ENCODE data around the gene RBM12. TPM values are rescaled to one million over a fixed set of nuclear protein-coding genes. Genes with fewer than 3 reads are reported as not detected.

The RBM12 gene
- total and polyA plus RNA-seq, 2 of the 8 experiments (the other 6 are each of a cell fraction or from before 2014, with no cell fraction given): 187 to 214 TPM

GRCh38 chr20:35600176-35600992 is 64.3 kb downstream of the RBM12 start:
- Histone ChIP-seq H4K20me1 (replicated peaks in 1 of 2; ENCODE audit: control insufficient read depth in 1 of 2, insufficient read depth in 2 of 2, low read length in 2 of 2) (peaks cover 0 to 2% of the 10 kb centered on the region in 2 experiments), H3K27me3 (replicated peaks in 1 of 4; ENCODE audit: control insufficient read depth in 3 of 4, extremely low read depth in 1 of 4, insufficient read depth in 3 of 4, low read length in 3 of 4) (peaks cover 6 to 46% (median 34%) of the 10 kb centered on the region in 4 experiments), H3K9ac (replicated peaks in 1 of 4; ENCODE audit: extremely low read depth in 1 of 4, low read depth in 3 of 4, low read length in 3 of 4) (no peak overlapping the region; a peak in 1 of 7 replicates), H2BK15ac (ENCODE audit: low read length) (peak overlapping the region; percentile 72), H3K4me1 (replicated peaks in 1 of 4; ENCODE audit: control insufficient read depth in 3 of 4, insufficient read depth in 4 of 4, low read length in 3 of 4) (peaks cover 0 to 14% (median 7%) of the 10 kb centered on the region in 4 experiments; a peak in 4 of 7 replicates), H3K4me3 (ENCODE audit: extremely low read depth in 1 of 4, insufficient read depth in 2 of 4, low read depth in 3 of 4, low read length in 4 of 4) (peak overlapping the region; percentile 28 to 66 (median 46)), H3K27ac (ENCODE audit: low read depth, low read length) (no peak overlapping the region), H2BK20ac (ENCODE audit: low read length) (0 out of 2 replicates have a peak overlapping the region, but pooled peaks have one; percentile 34), H3K79me1 (ENCODE audit: low read depth, low read length) (no peaks in the 10 kb centered on the region), H2BK120ac (replicated peaks; ENCODE audit: low read depth, low read length) (no peak overlapping the region), H2BK5ac (ENCODE audit: low read depth, low read length) (no peak overlapping the region), H3K36me3 (ENCODE audit: control insufficient read depth in 2 of 4, insufficient read depth in 4 of 4, low read length in 3 of 4) (no peaks in the 10 kb centered on the region), H3K4me2 (ENCODE audit: insufficient read depth in 1 of 2, low read depth in 2 of 2, low read length in 2 of 2) (peak overlapping the region; percentile 75 to 82), H3K4ac (replicated peaks; ENCODE audit: insufficient read length, low read depth, low read length) (no peak overlapping the region), H3K14ac (ENCODE audit: insufficient read length) (no peak overlapping the region), H4K8ac (ENCODE audit: extremely low read depth, insufficient read depth, low read length) (no peak overlapping the region; the same call in 1 of the 2 replicates), H4K91ac (replicated peaks; ENCODE audit: insufficient read length, low read length) (peak overlapping the region; percentile 51), H3K23ac (ENCODE audit: insufficient read length) (no peak overlapping the region), H4K5ac (ENCODE audit: insufficient read length, low read depth, low read length) (no peak overlapping the region), H3K9me3 (ENCODE audit: insufficient read depth in 2 of 2, low read depth in 1 of 2, low read length in 1 of 2) (no peaks in the 10 kb centered on the region), H3K23me2 (ENCODE audit: low read depth, low read length) (peaks cover 11% of the 10 kb centered on the region; the same call in 1 of the 2 replicates), H3K79me2 (ENCODE audit: control insufficient read depth in 1 of 2, insufficient read depth in 2 of 2, low read length in 2 of 2) (no peaks in the 10 kb centered on the region), H2AFZ (ENCODE audit: low read length) (peak overlapping the region; percentile 77; the same call in 1 of the 2 replicates), H3K56ac (replicated peaks; ENCODE audit: insufficient read length, low read depth, low read length) (no peak overlapping the region), H2AK5ac (ENCODE audit: low read depth, low read length) (no peak overlapping the region; the same call in 1 of the 2 replicates), H2BK12ac (ENCODE audit: low read depth, low read length) (peak overlapping the region; percentile 81; the same call in 1 of the 2 replicates), H3K18ac (ENCODE audit: extremely low read depth, low read length) (peak overlapping the region; percentile 83; the same call in 1 of the 2 replicates)
- CTCF ChIA-PET (ENCODE audit: partially characterized antibody): interaction anchor here (0.5 to 8.3 kb wide), 8 partner anchors 9 to 88 kb away, joined by 3 to 121 read pairs (median 4); partner anchors contain the start of gene SPAG4
- DNase-seq (ENCODE audit: low read depth in 1 of 2, low spot score in 2 of 2): peak in 1 of 2 experiments; percentile 78
- POLR2A ChIA-PET (ENCODE audit: partially characterized antibody): interaction anchor here (0.9 to 2.1 kb wide), 15 partner anchors 9 to 354 kb away, joined by 3 to 13 read pairs (median 4); partner anchors contain the start of genes CEP250, CPNE1, ERGIC3 and RBM12
- no peak for FAIRE-seq
- TF ChIP-seq MAX (IDR thresholded peaks at IDR 0.05) (0 out of 2 replicates have a peak, but pooled peaks have one; percentile 12), MAFK (IDR thresholded peaks at IDR 0.05; ENCODE audit: low read depth, low read length) (no peak), KDM4A (IDR thresholded peaks at IDR 0.05; ENCODE audit: low read depth, low read length, severe bottlenecking) (peak; percentile 2)
- WGBS, 2 experiments (ENCODE audit: extremely low coverage in 1 of 2, insufficient coverage in 1 of 2, insufficient read length in 1 of 2, insufficient replicate concordance in 2 of 2, low coverage in 1 of 2, low lambda C conversion rate in 2 of 2, missing lambda C conversion rate in 1 of 2): 41% methylated on average over 33 of the region's 34 CpGs; no CpG with 5 or more reads in 1 of the 2 experiments
